Brain microvascular endothelial cell (primary cell): Measurements from ENCODE around the gene GRAMD1B.
A peak's percentile ranks its signal among the peaks of the same experiment; 100 is the strongest.

Experiments used
- DNase-seq: peaks from one replicate; pipeline ENCODE4 v3.0.0-alpha.2; 2020
- H3K27ac ChIP-seq: fragments of 250-450 bp; sonication (Bioruptor Pico); 2 replicates; pipeline ENCODE4 v1.5.1; 2020; ENCODE audit warnings: mild to moderate bottlenecking, moderate library complexity
- H3K27me3 ChIP-seq: fragments of 250-450 bp; sonication (Bioruptor Pico); replicated peaks from 2 replicates; pipeline ENCODE4 v1.5.1; 2020; ENCODE audit warnings: mild to moderate bottlenecking
- H3K36me3 ChIP-seq: fragments of 250-450 bp; sonication (Bioruptor Pico); replicated peaks from 2 replicates; pipeline ENCODE4 v1.5.1; 2020; ENCODE audit warnings: mild to moderate bottlenecking
- H3K4me3 ChIP-seq: 2 replicates; pipeline ENCODE4 v1.5.1; 2011; ENCODE audit warnings: low read depth, mild to moderate bottlenecking, control low read depth, low read length, moderate library complexity
- CTCF ChIP-seq: IDR thresholded peaks from 2 replicates; pipeline ENCODE4 v1.5.1; 2011; ENCODE audit warnings: low read depth, mild to moderate bottlenecking, moderate library complexity, low read length, control low read depth, inconsistent platforms; ENCODE audit errors: missing control alignments
- in situ Hi-C: cut with HindIII; loops from 2 replicates; pipeline ENCODE4 v1.10.0; 2017; ENCODE audit warnings: low sequenced_read_pairs, low pct_ligation_motif_present

The GRAMD1B gene

DNA sequence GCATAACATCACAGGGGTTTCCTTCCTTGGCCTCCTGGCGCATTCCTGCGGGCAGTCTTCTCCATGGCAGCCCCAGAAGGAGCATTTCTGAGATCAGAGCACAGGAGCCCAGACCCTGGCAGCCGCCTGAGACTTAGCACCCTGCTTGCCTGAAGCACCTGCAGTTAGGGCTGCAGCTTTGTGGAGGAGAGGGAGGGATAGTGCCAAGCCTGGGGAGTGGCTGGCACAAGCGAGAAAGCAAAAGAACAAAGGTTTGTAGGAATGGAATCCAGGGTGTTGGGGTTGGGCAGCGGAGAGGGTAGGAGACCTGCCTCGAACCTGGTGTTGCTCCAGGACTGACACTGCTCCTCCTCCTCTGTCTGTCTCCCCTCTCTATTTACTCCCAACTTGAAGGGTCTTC lies 157.5 kb downstream of the GRAMD1B start:
- TF ChIP-seq CTCF = no peak
- Histone ChIP-seq H3K36me3 (no peaks in the 10 kb centered on the region), H3K27ac (no peak overlapping the region), H3K4me3 (no peak overlapping the region), H3K27me3 (no peaks in the 10 kb centered on the region)
- in situ Hi-C loops = no loop called here
- DNase-seq = no peak

- H3K27ac ChIP-seq = no peak overlapping the region
- no peak overlapping the region for H3K4me3 ChIP-seq
- H3K36me3 ChIP-seq = no peaks in the 10 kb centered on the region
- TF ChIP-seq CTCF = no peak
- in situ Hi-C loops = no loop called here
- no peaks in the 10 kb centered on the region for H3K27me3 ChIP-seq
- DNase-seq = no peak
Observed at GRCh38 chr11:123588117-123588863, 158.2 kb downstream of the GRAMD1B start.

- no peaks in the 10 kb centered on the region for H3K36me3 ChIP-seq
- DNase-seq = no peak
- H3K27me3 ChIP-seq = no peaks in the 10 kb centered on the region
Observed at GRCh38 chr11:123588864-123589262, 158.8 kb downstream of the GRAMD1B start.

DNA sequence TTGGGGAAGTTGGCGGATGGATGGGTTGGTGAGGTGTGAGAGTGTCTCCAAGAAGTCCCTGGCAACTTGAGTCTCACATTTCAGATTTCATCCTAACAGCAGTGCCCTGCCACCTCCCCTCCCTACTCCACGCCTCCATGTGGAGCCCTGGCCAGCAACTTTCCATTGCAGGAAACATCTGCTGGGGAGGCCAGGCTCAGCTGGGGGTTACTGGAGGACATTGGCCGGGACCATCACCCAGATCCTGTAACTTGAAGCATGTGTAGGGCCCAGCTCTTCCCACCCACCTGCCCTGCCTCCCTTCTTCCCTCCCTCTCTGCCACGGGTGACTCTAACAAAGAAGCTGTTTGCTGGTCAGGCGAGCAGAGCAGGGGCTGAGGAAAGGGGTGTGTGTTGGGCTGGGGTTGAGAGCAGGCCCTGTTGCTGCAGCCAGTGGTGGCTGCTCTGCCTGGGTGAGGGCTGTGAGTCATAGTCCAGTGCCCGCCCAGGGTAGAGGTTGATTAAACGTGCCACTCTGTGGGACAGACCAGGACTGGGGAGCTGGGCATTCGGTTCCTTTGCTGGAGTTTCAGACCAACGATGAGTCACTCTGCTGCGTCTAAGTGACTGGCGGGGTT lies 160.3 kb downstream of the GRAMD1B start:
- Histone ChIP-seq H3K36me3 (no peaks in the 10 kb centered on the region), H3K27ac (no peak overlapping the region), H3K4me3 (no peak overlapping the region), H3K27me3 (no peaks in the 10 kb centered on the region)
- in situ Hi-C loops = no loop called here
- TF ChIP-seq CTCF = no peak
- DNase-seq = peak; percentile 20

More at GRCh38 chr11:123588864-123589262, 158.8 kb downstream of the GRAMD1B start:
- Histone ChIP-seq H3K4me3 (no peak overlapping the region), H3K27ac (no peak overlapping the region)
- TF ChIP-seq CTCF = no peak
- in situ Hi-C loops = no loop called here

- no peak overlapping the region for H3K4me3 ChIP-seq
- TF ChIP-seq CTCF = no peak
- no peaks in the 10 kb centered on the region for H3K27me3 ChIP-seq
- DNase-seq = no peak
- no peak overlapping the region for H3K27ac ChIP-seq
- in situ Hi-C loops = no loop called here
- H3K36me3 ChIP-seq = no peaks in the 10 kb centered on the region
Observed at GRCh38 chr11:123593570-123593969, 163.5 kb downstream of the GRAMD1B start.
